SK-N-MC (cell line): ENCODE results near the gene LTO1.

ENCODE experiments used
- EZH2 ChIP-seq: fragments of 200-600 bp; sonication (generic); IDR thresholded peaks from one replicate; pipeline ENCODE4 v1.6.1; 2017; ENCODE audit warnings: antibody characterized with exemption
- POLR2AphosphoS5 ChIP-seq: IDR thresholded peaks from 2 replicates; pipeline ENCODE4 v1.6.1; 2012; ENCODE audit warnings: mild to moderate bottlenecking, low read depth, low read length, borderline replicate concordance

DNA sequence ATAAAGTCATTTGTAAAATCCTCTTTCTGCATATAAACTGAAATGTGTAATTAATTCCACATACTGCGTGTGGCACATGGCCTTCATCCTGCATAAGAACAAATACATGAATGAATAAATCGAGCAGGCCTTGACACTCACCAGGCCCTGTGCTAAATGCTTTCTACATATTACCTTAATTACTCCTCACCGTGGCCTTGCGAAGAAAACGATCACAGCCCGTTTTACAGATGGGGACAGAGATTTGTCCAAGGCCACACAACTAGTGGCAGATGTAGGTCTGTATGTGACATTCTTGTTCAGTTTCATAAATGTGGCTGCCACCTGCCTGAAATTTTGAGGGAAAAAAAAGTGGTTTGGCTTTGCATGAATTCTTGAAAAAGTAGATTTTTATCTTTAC lies 40.0 kb downstream of the LTO1 start:
- TF ChIP-seq POLR2AphosphoS5 (no peak), EZH2 (no peak)
